Heart left ventricle (tissue), 13 donors: Measurements from ENCODE around the gene RAVER2.

ENCODE experiments used
- CTCF ChIP-seq, 12 donors: fragments of 200-600 bp; sonication (generic) in 4 of 12; IDR thresholded peaks; one replicate each; pipeline versions ENCODE4 v1.5.0 to v1.8.0; 2018 to 2022; ENCODE audit warnings: antibody characterized with exemption in 12 of 12, mild to moderate bottlenecking in 5 of 12
- POLR2A ChIP-seq, 2 donors: fragments of 450-650 bp; IDR thresholded peaks; one replicate each; pipeline ENCODE4 v1.6.1; 2017; ENCODE audit warnings: antibody characterized with exemption in 2 of 2, mild to moderate bottlenecking in 2 of 2, moderate library complexity in 2 of 2
- donor health status: ischemic (EF 13 %, LVEDD 7.1; RV severe dilation, severe dysfunction).
- donor health status: DM: no; HTN: yes; CAD: no.
- donor health status: DM: no; HTN: no; CAD: no.
- donor health status: ischemic (EF 25% LVEDD 6.9; RV normal size, moderate dysfunction).
- donor health status: ischemic (EF 25% LVEDD 5.7; RV mildly dilated, moderate dysfunction).
- donor health status: ischemic (EF 35%, LVEDD 5.7; RV mildly dilated, moderate dysfunction).
- donor health status: nonischemic (EF 11% LVEDD 7.7; RV severe dilation, severe dysfunction).
- donor health status: DM: yes; HTN: yes; CAD: no.
- donor health status: PGD.
- donor health status: ischemic (EF 29% LVEDD 5.4; RV normal size, mild dysfunction).
- donor health status: nonischemic (EF 23%, LVEDD 6.1; RV moderate dilation, normal function).

GRCh38 chr1:64756770-64757169 lies 11.9 kb downstream of the RAVER2 start:
- no peak for TF ChIP-seq CTCF (IDR thresholded peaks at IDR 0.05)
- TF ChIP-seq POLR2A (IDR thresholded peaks at IDR 0.05), result no peak
